Nucleus accumbens (tissue), 56 donors: Measurements from ENCODE around the gene ZNF283.

Experiments
- DNase-seq, 56 donors: peaks; one replicate each; lab custom pipeline; 2025; lab: John Stamatoyannopoulos, UW

Gene ZNF283

GRCh38 chr19:43826787-43827754, at the start of gene ZNF283:
Gene ZNF283, plus strand, starts transcription at chr19:43827321. Its CDS starts 6,184 bp downstream, at chr19:43833505.
- peak; percentile 27 to 95 (median 87) for DNase-seq

- DNase-seq: no peak
Observed at GRCh38 chr19:43778651-43779050, 48.5 kb upstream of the ZNF283 start.

GRCh38 chr19:43779147-43779819, 47.8 kb upstream of the ZNF283 start:
- peak in 2 of 56 donors; percentile 9 to 17 for DNase-seq

GRCh38 chr19:43779820-43780219, 47.3 kb upstream of the ZNF283 start:
- no peak for DNase-seq

- peak in 4 of 56 donors; percentile 11 to 21 (median 14) for DNase-seq
Observed at GRCh38 chr19:43780706-43781525, 46.2 kb upstream of the ZNF283 start, which contains the start of gene KCNN4. Gene KCNN4, minus strand, starts transcription at chr19:43780973. Its CDS starts 112 bp downstream, at chr19:43780861.

- no peak for DNase-seq
Observed at GRCh38 chr19:43781630-43782310, 45.4 kb upstream of the ZNF283 start.

GRCh38 chr19:43782311-43782660, 44.8 kb upstream of the ZNF283 start:
- no peak for DNase-seq

GRCh38 chr19:43782689-43783231, 44.4 kb upstream of the ZNF283 start:
- no peak for DNase-seq

GRCh38 chr19:43783636-43784035, 43.5 kb upstream of the ZNF283 start:
- DNase-seq: no peak

- no peak for DNase-seq
Observed at GRCh38 chr19:43784241-43784980, 42.7 kb upstream of the ZNF283 start.

GRCh38 chr19:43784981-43785808, 41.9 kb upstream of the ZNF283 start:
- DNase-seq: peak in 24 of 56 donors; percentile 4 to 33 (median 15)

- no peak for DNase-seq
Observed at GRCh38 chr19:43786665-43787064, 40.5 kb upstream of the ZNF283 start.

- DNase-seq: no peak
Observed at GRCh38 chr19:43789029-43789428, 38.1 kb upstream of the ZNF283 start.

- DNase-seq: no peak
Observed at GRCh38 chr19:43790587-43790986, 36.5 kb upstream of the ZNF283 start.

GRCh38 chr19:43797118-43797517, 30.0 kb upstream of the ZNF283 start:
- DNase-seq: peak in 5 of 56 donors; percentile 8 to 45 (median 27)

- no peak for DNase-seq
Observed at GRCh38 chr19:43797556-43797955, 29.6 kb upstream of the ZNF283 start.

- no peak for DNase-seq
Observed at GRCh38 chr19:43798026-43798545, 29.0 kb upstream of the ZNF283 start.
